Hepatocyte (in vitro differentiated cells): ENCODE measurements around the gene FLRT2.

Experiments used
- EZH2 ChIP-seq: fragments of 200-600 bp; sonication (generic); IDR thresholded peaks from 2 replicates; pipeline ENCODE4 v1.6.1; 2016; ENCODE audit warnings: antibody characterized with exemption, mild to moderate bottlenecking, borderline replicate concordance
- TF ChIP-seq, protein P1 (sequence below): fragments of 200-600 bp; sonication (generic); IDR thresholded peaks from 2 replicates; pipeline ENCODE4 v1.5.1; 2016; ENCODE audit warnings: antibody characterized with exemption, mild to moderate bottlenecking; ENCODE audit not compliant: poor library complexity

DNA sequence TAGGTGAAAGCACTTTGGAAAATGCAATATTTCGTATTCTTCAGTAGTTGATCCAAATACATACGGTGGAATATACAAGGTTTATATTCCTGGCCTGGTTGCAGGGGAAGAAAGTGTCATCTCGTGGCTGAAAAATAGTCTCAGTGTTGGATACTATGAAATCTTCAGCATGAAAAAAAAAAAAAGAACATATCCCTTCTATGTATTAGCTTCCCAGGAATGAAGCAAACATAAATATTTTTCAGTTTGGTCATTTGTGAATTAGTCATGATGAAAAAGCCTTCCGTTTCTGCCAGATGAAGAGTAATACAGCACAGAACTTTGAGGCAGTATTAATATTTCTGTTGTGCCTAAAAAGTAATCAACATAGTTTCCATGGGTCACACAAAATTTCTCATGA lies 36.7 kb downstream of the FLRT2 start:
- TF ChIP-seq, protein P1, sequence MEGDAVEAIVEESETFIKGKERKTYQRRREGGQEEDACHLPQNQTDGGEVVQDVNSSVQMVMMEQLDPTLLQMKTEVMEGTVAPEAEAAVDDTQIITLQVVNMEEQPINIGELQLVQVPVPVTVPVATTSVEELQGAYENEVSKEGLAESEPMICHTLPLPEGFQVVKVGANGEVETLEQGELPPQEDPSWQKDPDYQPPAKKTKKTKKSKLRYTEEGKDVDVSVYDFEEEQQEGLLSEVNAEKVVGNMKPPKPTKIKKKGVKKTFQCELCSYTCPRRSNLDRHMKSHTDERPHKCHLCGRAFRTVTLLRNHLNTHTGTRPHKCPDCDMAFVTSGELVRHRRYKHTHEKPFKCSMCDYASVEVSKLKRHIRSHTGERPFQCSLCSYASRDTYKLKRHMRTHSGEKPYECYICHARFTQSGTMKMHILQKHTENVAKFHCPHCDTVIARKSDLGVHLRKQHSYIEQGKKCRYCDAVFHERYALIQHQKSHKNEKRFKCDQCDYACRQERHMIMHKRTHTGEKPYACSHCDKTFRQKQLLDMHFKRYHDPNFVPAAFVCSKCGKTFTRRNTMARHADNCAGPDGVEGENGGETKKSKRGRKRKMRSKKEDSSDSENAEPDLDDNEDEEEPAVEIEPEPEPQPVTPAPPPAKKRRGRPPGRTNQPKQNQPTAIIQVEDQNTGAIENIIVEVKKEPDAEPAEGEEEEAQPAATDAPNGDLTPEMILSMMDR, result no peak
- TF ChIP-seq EZH2, result no peak
